ACHN (cell line): Measurements from ENCODE around the gene PLEKHH2.

Experiments used
- DNase-seq: peaks from one replicate; pipeline ENCODE4 v3.0.0-alpha.2; 2015
- in situ Hi-C: cut with HindIII; loops from 2 replicates; pipeline ENCODE4 v1.10.0; 2017; ENCODE audit warnings: low sequenced_read_pairs, low pct_ligation_motif_present, low pct_unique_long_range_greater_than_20kb

PLEKHH2 gene

DNA sequence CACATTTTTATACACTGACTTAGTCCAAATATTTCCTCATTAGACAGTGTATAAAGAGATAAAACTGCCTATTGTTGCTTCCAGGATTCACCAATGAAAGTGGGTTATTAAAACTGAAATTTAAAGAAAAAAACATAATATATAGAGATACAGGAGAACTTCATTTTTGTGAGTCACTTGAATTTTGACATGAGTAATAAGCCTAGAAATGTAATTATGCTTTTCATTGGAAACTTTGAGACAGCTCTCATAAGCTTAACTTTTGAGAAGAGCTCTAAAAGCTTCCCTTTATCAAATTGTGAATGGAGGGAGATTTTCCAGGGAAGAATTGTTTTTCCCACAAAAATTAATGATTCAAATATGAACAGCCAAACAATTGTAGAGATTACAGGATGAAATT is 150.8 kb downstream of the PLEKHH2 start:
- in situ Hi-C loops: no loop called here
- no peak for DNase-seq

DNA sequence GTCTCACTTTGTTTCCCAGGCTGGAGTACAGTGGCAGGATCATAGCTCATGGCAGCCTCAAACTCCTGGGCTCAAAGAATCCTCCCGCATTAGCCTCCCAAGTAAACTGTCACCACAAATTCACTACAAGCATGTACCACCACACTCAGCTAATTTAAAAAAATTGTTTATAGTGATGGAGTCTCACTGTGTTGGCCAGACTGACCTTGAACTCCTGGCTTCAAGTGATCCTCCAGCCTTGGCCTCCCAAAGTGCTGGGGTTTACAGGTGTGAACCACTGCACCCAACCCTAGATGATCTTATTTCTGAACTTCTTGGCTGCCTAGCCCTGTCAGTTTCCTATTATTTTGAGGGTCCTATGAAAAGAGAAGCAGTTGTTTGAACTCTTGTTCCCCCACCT is 151.6 kb downstream of the PLEKHH2 start:
- DNase-seq: no peak
- in situ Hi-C loops: no loop called here

DNA sequence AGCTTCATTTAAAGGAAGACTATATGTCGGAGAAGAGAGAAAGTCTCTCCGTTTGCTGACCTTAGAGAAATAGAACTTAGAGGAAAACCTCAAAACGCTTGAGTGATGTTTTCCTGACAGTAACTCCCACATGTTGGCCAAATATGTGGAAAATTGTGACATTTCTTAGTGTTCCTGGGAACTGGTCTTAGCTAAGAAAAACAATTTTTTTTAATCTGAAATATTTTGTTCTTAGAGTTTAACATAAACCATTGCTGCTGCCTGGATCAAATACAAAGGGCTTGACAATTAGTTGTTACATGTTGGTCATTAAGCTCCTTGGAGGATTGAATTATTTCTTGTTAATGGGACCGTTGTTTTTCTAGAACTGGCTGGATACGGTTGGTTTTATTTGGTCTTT is 153.1 kb downstream of the PLEKHH2 start:
- in situ Hi-C loops: no loop called here
- no peak for DNase-seq

DNA sequence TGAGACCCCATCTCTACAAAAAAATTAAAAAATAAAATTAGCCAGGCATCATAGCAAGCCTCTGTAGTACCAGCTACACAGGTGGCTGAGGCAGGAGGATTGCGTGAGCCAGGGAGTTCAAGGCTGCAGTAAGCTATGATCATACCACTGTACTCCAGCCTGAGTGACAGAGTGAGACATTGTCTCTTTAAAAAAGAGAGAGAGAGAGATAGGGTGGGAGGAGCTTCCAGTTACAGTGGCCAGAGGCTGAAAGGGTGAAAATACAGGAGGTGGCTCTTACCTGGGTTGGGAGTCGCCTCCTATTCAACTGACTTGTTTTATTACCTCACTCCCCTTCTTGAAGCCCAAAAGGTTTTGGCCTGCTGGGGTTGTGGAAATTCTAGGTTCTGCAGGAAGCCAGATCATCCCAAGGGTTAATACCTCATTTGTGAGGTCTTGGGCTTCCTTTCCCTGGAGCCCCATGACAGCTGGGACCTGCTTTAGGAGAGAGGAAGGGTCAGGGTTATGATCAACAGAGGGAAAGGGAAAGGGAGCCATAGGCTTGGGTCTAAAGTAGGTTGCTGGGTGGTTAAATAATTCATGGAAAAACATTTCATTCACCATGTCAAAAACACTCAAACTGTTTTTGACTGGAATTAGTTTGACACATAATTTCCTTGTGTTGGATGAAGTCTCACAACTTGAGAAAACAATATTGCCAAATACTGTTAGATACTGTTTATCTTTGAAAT is 154.1 kb downstream of the PLEKHH2 start:
- in situ Hi-C loops: no loop called here
- no peak for DNase-seq

DNA sequence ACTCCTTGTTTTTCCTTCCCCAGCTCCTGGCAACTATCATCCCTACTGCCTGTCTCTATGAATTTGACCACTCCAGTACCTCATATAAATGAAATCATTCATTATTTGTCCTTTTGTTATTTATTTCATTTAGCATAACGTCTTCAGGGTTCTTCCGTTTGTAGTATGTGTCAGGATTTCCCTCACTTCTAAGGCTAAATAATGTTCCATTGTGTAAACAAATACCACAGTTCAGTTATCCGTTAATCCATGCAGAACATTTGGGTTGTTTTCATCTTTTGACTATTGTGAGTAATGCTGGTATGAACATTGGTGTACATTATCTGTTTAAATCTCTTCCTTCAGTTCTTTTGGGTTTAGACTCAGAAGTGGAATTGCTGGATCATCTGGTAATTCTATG is 155.6 kb downstream of the PLEKHH2 start:
- peak; percentile 86 for DNase-seq
- in situ Hi-C loops: no loop called here

DNA sequence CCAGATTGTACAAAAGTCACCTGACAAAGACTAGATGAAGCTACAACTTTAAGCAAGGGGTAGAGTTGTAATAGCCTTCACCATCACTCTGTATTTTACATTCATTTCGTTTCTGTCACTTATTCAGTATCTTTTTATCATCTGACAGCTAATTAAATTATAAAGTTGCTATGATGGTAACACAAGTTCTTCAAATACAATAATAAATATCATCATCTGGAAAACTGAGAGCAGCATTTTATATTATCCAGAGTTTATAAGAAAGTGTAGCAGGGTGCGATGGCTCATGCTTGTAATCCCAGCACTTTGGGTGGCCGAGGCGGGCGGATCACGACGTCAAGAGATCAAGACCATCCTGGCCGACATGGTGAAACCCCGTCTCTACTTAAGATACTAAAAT is 157.9 kb downstream of the PLEKHH2 start:
- in situ Hi-C loops: no loop called here

DNA sequence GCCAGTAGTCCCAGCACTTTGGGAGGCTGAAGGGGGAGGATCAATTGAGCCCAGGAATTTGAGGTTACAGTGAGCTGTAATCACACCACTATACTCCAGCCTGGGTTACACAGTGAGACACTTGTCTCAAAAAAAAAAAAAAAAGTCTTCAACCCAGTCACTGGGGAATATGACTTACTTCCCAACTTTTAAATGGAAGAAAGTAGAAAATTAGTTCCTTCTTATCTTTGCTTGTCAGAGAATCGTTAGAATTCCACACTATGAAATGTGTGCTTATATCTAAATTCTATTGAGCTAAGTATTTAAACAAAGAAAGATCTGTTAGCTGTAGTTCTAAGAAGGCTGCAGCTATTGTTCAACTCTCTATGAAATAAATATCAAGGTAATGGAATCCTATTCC is 159.1 kb downstream of the PLEKHH2 start:
- DNase-seq: no peak
- in situ Hi-C loops: no loop called here

More for the DNA sequence above, 157.9 kb downstream of the PLEKHH2 start:
- no peak for DNase-seq

DNA sequence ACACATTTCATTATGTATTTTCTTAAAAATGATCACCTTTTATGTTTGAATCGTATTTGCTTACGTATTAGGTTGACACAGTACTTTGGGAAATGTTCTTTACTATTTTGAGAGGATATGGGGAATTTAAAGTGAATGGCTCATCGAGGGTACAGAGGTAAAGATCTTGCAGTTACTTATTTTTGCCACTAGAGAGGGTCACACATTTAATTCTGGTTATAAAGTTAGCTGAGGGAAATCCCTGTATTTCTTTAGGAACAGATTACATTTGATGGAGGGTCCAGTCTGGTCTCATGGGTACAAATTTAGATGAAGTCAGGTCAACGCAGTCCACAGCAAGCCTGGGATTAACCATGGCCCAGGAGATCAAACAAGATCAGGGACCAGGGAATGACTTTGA is 161.2 kb downstream of the PLEKHH2 start:
- in situ Hi-C loops: no loop called here
- DNase-seq: no peak

DNA sequence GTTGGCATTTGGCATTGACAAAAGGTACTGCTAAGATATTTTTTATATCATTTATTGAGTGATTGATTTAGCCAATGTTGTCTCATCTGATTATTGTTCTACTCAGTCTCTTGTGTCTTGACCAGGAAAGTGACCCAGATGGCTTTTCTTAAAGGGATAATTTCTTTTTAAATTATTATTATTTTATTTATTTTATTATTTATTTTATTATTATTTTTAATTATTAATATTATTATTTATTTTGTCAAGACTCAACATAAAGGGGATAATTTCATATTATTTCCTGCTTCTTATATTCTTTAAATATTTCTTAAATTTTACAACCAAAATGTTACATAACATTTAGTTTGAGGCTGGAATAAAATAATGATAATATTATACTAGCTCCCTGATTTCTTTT is 163.8 kb downstream of the PLEKHH2 start:
- no peak for DNase-seq
- in situ Hi-C loops: no loop called here

DNA sequence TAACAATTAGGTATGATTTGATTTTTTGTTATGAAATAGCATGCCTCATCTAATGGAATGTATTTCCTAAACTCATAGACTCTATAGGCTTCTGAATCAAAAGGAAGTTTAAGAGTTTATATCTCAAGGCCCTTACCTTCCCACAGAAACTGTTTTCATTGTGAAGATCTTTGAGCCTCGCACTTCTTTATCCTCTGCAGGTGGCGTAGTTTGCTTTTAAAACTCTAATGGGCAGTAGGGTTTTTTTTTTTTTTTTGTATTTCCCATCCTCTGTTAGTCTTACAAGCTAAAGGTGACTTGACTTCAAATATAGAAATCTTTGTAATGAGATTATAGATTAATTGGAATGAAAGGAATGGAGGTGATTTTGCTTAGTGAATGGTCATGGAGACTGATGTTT is 165.1 kb downstream of the PLEKHH2 start:
- in situ Hi-C loops: no loop called here
- no peak for DNase-seq

DNA sequence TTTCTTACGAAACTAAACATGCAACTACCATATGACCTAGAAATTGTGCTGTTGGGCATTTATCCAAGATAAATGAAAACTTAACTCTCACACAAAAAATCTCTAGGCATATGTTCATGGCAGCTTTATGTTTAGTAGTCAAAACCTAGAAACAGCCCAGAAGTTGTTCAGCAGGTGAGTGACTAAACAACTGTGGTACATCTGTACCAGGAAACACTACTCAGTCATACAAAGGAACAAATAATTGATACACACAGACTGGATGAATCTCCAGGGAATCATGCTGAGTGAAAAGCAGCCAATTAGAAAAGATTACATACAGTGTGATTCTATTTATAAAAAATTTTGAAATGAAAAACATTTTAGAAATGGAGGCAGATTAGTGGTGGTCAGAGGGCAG is 166.1 kb downstream of the PLEKHH2 start:
- DNase-seq: no peak
- in situ Hi-C loops: no loop called here

DNA sequence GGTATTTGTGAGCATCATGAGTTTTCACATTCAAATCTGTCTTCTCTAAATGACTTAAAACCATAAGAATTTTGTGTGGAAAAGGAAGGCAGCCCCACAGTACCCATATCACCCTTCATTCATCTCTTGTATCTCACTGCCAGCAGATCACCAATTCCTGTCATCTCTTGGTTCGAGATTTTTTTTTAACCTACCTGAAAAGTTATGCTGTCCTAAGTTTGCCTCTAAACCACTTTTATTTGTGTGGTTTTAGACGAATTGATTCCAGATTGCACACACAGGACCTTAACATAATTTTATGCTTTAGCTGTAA is 169.6 kb downstream of the PLEKHH2 start:
- in situ Hi-C loops: no loop called here
- no peak for DNase-seq

DNA sequence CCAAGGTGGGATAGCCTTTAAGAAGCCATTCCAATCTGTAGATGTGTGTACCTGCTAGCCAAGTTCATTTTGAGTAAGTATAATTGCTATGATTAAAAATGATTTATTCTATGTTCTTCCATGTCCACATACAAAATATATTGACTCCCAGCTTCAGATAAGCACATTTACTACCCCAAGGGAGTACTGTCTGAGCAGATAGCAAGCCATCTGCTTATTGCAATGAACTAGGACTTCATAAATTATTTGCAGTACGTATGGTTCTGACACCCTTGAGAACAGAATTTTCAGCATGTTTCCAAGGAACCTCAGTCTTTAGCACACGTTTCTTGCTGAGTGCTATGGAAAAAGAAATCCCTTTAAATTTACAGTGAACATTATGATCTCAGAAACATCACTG is 173.4 kb downstream of the PLEKHH2 start:
- in situ Hi-C loops: no loop called here
- no peak for DNase-seq

DNA sequence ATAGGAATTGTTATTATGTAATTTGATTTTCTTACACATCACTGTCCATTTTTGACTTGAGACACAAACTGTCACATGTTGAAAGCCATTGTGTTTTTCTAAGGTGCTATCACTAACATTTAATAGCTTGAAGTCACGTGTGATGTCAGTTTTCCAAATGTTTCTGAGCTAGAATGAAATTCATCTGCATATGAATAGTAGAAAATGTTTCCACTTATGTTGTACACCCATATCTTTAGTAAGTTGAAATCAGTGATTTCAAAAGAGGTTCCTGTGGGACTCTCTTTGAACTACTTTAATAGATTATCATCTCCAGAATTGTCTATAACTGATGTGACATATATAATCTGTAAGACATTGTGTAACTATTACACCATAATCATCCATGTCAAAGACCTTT is 173.8 kb downstream of the PLEKHH2 start:
- in situ Hi-C loops: no loop called here
- no peak for DNase-seq

DNA sequence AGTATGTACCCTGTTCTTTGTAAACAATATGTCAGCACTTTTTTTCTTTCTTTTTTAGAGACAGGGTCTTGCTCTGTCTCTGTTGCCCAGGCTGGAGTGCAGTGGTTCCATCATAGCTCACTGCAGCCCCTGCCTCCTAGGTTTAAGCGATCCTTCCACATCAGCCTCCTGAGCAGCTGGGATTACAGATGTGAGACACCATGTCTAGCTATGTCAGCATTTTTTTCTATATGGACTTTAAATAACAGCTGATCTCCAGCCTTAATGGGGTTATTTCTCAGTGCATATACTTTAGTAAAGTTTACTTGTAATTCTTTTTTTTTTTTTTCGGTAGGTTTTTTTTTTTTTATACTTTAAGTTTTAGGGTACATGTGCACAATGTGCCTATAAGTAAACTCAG is 174.9 kb downstream of the PLEKHH2 start:
- in situ Hi-C loops: no loop called here
- DNase-seq: no peak

DNA sequence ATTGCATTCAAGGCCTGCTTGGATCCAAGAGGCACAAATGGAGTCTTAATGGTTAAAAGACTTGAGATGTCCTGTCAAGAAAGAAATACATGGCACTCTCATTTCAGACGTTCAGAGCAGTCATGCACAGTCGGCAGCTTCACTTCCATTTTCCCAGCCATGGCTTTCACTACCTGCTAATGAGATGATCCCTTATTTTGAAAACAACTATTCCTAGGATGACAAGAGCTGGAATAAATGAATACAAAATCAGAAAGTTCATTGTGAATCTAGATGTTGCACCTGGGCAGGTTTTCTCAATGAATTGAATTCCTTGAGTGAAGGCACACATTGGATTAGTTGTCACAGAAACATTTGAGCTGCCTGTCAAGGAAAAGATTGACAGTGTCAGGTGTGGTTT is 175.9 kb downstream of the PLEKHH2 start:
- in situ Hi-C loops: no loop called here
- DNase-seq: no peak

DNA sequence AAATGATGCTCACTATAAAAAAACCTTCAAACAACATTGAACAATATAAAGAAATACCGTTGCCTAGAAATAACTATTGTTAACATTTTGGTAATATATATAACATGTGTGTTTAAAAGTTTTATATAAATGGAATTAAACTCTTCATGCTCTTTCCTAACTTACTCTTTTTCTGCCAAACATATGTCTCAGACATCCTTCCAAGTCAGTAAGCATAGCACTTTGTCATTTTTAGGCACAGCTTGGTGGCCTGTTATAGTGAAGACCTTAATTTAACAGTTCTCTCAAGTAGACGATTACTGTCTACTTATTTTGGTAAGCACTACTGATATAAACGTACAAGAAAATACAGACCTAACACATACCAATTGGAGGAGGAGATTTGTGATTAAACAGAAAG is 177.7 kb downstream of the PLEKHH2 start:
- no peak for DNase-seq
- in situ Hi-C loops: no loop called here
